HG03103 (cell line): Measurements from ENCODE around the gene GALNT4.

ENCODE experiments used
- ATAC-seq: cut with Tn5 transposase; IDR thresholded peaks from one replicate; pipeline ENCODE4 v1.9.1; 2021; ENCODE audit warnings: low read depth; ENCODE audit not compliant: unreplicated experiment

GALNT4 gene

GRCh38 chr12:89494411-89495231 lies 30.0 kb downstream of the GALNT4 start:
- ATAC-seq, result no peak

GRCh38 chr12:89493670-89494302 lies 30.8 kb downstream of the GALNT4 start:
- no peak for ATAC-seq

DNA sequence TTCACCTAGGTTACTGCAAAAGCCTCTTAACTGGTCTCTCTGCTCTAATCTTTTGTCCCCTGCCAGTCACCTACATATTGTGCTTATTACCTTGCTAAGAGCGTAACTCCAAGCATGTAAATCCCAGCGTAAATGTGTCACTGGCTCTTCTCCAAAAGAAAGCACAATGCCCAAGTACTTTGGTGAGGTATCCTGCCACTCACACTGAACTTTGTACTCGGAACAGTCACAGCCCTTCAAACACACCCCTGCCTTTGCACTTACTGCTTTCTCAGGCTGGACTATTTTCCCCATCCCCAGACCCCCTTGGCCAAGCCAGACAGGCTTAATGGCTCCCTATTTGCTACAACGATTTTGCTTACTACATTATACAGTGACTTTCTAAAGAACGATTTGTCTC lies 31.7 kb downstream of the GALNT4 start:
- no peak for ATAC-seq

DNA sequence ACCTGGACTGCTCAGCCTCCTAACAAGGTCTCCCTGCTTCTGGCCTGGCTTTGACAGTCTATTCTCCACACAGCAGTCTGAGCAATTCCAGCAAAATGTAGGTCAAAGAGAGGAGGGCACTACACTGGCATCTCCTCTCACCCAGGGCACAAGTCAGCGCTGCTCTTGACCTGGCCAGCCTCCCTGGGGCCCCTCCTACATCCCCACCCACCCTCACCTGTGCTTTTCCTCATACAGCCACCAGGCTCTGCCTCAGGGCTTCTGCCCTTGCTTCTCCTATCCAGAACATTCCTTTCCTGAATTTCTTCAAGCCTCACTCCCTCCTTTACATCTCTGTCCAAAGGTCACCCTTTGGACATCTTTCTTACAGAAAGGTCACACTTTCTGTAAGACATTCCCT lies 33.7 kb downstream of the GALNT4 start:
- ATAC-seq, result no peak

GRCh38 chr12:89486264-89486663 lies 38.3 kb downstream of the GALNT4 start:
- no peak for ATAC-seq

DNA sequence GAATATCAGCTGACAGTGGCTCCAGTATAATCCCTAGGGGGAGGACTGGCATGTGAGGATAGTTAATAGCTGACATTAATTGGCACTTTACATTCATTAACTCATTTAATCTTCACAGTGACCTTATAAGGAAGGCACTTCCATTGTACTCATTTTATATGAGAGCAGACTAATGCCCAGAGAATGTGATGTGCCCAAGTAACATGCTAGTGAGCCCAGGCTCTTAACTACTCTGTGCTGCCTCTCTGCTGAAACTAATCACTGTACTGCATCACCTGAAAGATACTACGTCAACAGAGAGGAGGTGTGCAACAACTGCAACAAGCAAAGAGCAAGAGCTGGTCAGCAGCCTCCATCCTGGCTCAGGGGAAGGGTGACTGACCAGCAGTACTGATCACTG lies 40.1 kb downstream of the GALNT4 start:
- no peak for ATAC-seq

- no peak for ATAC-seq
Observed at GRCh38 chr12:89481213-89481914, 43.2 kb downstream of the GALNT4 start.

- no peak for ATAC-seq
Observed at GRCh38 chr12:89479982-89480381, 44.6 kb downstream of the GALNT4 start.

DNA sequence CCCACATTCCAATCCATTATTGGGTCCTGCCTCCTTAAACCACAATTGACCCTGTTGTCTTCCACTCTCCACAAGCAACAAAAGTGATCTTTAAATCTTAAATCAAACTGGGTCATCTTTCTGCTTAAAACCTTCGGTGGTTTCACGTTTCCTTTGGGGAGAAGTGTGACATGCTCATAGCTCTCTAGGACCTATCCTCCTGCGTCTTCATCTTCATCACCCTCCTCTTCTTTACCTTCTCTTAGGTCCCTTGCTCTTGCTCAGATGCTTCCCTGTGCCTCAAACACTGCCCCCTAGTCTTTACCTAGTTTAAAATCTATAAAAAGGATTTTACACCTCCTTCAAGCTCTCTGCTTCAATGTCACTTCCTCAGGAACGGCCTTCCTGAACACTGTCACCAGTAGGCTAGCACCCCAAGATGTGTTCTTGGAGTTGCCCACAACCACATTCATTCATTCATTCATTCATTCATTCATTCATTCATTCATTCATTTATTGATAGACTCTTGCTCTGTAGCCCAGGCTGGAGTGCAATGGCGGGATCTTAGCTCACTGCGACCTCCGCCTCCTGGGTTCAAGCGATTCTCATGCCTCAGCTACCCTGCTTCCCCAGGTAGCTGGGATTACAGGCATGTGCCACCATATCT lies 46.8 kb downstream of the GALNT4 start:
- ATAC-seq, result no peak

DNA sequence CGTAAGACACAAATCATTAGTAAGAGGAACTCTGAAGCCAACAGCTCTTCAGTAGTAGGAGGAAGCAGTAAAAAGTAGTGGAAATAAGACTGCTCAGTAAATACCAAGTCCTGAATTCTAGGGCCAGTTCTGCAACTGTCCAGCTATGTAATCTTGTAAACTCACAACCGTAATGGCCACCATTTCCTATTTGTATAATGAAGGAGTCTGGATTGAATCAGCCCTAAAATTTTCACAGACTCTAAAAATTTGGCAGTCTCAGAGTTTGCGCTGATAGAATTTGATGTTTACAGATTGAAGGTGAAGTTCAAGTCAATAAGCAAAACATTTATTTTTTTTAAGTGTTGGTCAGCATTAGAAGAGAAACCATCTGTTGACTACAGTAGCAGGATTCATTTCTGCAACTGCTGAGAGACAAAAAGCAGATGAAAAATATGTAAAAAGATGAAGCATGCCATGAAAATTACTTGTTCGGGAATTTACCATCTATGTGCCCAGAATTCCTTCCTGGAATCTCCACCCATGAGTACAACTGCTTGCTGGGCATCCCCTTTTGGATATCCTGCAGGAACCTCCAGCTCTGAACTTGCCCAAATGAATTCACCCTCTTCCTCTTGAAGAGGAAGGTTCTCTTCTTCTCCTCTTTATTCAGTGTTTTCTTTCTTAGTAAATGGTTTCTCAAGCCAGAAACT lies 47.5 kb downstream of the GALNT4 start:
- ATAC-seq, result no peak

DNA sequence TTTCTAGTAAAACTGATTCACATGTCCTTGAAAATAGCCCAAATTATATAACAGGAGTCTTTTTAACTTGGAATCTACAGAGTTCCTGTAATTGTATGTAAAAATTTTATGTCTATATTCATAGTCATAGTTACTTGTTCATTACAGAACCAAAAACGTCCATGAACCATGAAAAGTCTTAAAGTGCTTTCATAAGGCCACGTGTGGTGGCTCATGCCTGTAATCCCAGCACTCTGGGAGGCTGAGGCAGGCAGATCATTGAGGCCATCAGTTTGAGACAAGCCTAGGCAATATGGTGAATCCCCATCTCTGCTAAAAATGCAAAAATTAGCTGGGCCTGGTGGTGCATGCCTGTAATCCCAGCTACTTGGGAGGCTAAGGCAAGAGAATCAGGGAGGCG lies 48.4 kb downstream of the GALNT4 start:
- no peak for ATAC-seq

- no peak for ATAC-seq
Observed at GRCh38 chr12:89475203-89475990, 49.2 kb downstream of the GALNT4 start.

DNA sequence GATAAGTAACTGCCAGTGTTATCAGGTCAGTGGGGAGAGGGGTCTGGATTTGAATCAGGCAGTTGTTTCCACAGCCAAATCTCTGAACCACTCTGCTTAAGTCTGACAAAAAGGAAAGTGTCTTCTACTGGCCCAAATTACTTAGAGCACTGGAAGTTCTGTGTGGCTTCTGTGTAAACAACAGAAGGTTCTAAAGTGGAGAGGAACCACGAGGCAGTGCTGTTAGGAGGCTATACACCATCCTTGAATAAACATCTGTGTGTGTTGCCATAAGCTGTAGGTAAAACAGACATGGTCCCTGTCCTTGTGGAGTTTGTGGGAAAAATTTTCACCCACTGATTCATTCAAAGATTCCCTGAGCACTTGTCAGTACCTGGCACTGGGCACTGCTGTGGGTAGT lies 50.0 kb downstream of the GALNT4 start:
- no peak for ATAC-seq
